HEK293 (cell line): ENCODE results near the gene RFX2.

Experiments used
- CTCF ChIA-PET: fragments of 350-600 bp; formaldehyde crosslinking; extraction: SDS; loops from one replicate; lab custom pipeline; 2021; ENCODE audit warnings: antibody characterized with exemption; lab: Yijun Ruan, JAX
- POLR2A ChIA-PET: fragments of 300-600 bp; formaldehyde crosslinking; extraction: SDS; loops from one replicate; lab custom pipeline; 2020; ENCODE audit warnings: antibody characterized with exemption, inconsistent platforms; lab: Yijun Ruan, JAX
- H3K27ac ChIP-seq: fragments of 200-500 bp; sonication (Bioruptor generic); 2 replicates; pipeline ENCODE4 v1.5.1; 2014; ENCODE audit warnings: low read depth, low read length, control low read depth, inconsistent platforms; ENCODE audit errors: extremely low read depth
- H3K36me3 ChIP-seq, 2 experiments: fragments of 200-500 bp in 1 of 2; sonication (Bioruptor generic) in 1 of 2; 1 replicate in 1 of 2; 2 replicates in 1 of 2; pipeline ENCODE4 v1.5.1; 2014 to 2017; ENCODE audit warnings: inconsistent platforms in 2 of 2, low read length in 2 of 2; ENCODE audit not compliant: control insufficient read depth in 2 of 2, insufficient read depth in 1 of 2
- H3K4me1 ChIP-seq: fragments of 200-500 bp; sonication (Bioruptor generic); 2 replicates; pipeline ENCODE4 v1.5.1; 2014; ENCODE audit warnings: mild to moderate bottlenecking, low read length, inconsistent platforms; ENCODE audit not compliant: control insufficient read depth, insufficient read depth
- H3K4me3 ChIP-seq: 2 replicates; pipeline ENCODE4 v1.5.1; 2011; ENCODE audit warnings: low read depth, mild to moderate bottlenecking, control low read depth, low read length, moderate library complexity
- H3K9me3 ChIP-seq: fragments of 200-500 bp; sonication (Bioruptor generic); 2 replicates; pipeline ENCODE4 v1.5.1; 2014; ENCODE audit warnings: low read depth, low read length, inconsistent platforms; ENCODE audit not compliant: control insufficient read depth, insufficient read depth
- HOXC10 ChIP-seq: sonication (generic); formaldehyde crosslinking; IDR thresholded peaks from 2 replicates; pipeline ENCODE4 v1.8.1; 2023; ENCODE audit warnings: mild to moderate bottlenecking, missing genetic modification reagents
- INSM2 ChIP-seq: fragments of 450-650 bp; formaldehyde crosslinking; IDR thresholded peaks from 2 replicates; pipeline ENCODE4 v1.5.1; 2016; ENCODE audit warnings: missing biosample characterization, missing genetic modification characterization
- SP2 ChIP-seq: fragments of 450-650 bp; formaldehyde crosslinking; IDR thresholded peaks from 2 replicates; pipeline ENCODE4 v1.5.1; 2016; ENCODE audit warnings: missing biosample characterization, missing genetic modification characterization
- ZBTB11 ChIP-seq: fragments of 450-650 bp; formaldehyde crosslinking; conservative IDR thresholded peaks from 2 replicates; pipeline ENCODE4 v1.5.1; 2016; ENCODE audit warnings: low read depth, missing biosample characterization, missing genetic modification characterization
- ZBTB21 ChIP-seq: fragments of 450-650 bp; formaldehyde crosslinking; IDR thresholded peaks from 2 replicates; pipeline ENCODE4 v1.5.1; 2017; ENCODE audit warnings: missing biosample characterization, missing genetic modification characterization
- ZBTB48 ChIP-seq: fragments of 450-650 bp; formaldehyde crosslinking; IDR thresholded peaks from 2 replicates; pipeline ENCODE4 v1.5.1; 2016; ENCODE audit warnings: missing biosample characterization, missing genetic modification characterization
- ZEB2 ChIP-seq: fragments of 450-650 bp; formaldehyde crosslinking; IDR thresholded peaks from 2 replicates; pipeline ENCODE4 v1.5.1; 2016; ENCODE audit warnings: missing biosample characterization, missing genetic modification characterization
- ZNF121 ChIP-seq: fragments of 450-650 bp; formaldehyde crosslinking; IDR thresholded peaks from 2 replicates; pipeline ENCODE4 v1.5.1; 2016; ENCODE audit warnings: missing biosample characterization, missing genetic modification characterization
- ZNF157 ChIP-seq: fragments of 450-650 bp; formaldehyde crosslinking; IDR thresholded peaks from 2 replicates; pipeline ENCODE4 v1.5.1; 2016; ENCODE audit warnings: missing biosample characterization, missing genetic modification characterization
- ZNF24 ChIP-seq: fragments of 450-650 bp; formaldehyde crosslinking; IDR thresholded peaks from 2 replicates; pipeline ENCODE4 v1.5.1; 2016; ENCODE audit warnings: missing biosample characterization, missing genetic modification characterization
- ZNF266 ChIP-seq: fragments of 450-650 bp; formaldehyde crosslinking; IDR thresholded peaks from 2 replicates; pipeline ENCODE4 v1.5.1; 2016; ENCODE audit warnings: missing biosample characterization, missing genetic modification characterization, low read depth
- ZNF391 ChIP-seq: fragments of 450-650 bp; formaldehyde crosslinking; IDR thresholded peaks from 2 replicates; pipeline ENCODE4 v1.5.1; 2016; ENCODE audit warnings: low read depth, missing biosample characterization, missing genetic modification characterization, borderline replicate concordance
- ZNF488 ChIP-seq: fragments of 450-650 bp; formaldehyde crosslinking; IDR thresholded peaks from 2 replicates; pipeline ENCODE4 v1.5.1; 2016; ENCODE audit warnings: missing biosample characterization, missing genetic modification characterization
- ZNF518A ChIP-seq: fragments of 450-650 bp; formaldehyde crosslinking; conservative IDR thresholded peaks from 2 replicates; pipeline ENCODE4 v1.5.1; 2016; ENCODE audit warnings: low read depth, missing biosample characterization, missing genetic modification characterization
- ZNF529 ChIP-seq: fragments of 450-650 bp; formaldehyde crosslinking; IDR thresholded peaks from 2 replicates; pipeline ENCODE4 v1.5.1; 2017; ENCODE audit warnings: missing genetic modification characterization, missing biosample characterization; ENCODE audit not compliant: insufficient replicate concordance
- ZNF544 ChIP-seq: fragments of 450-650 bp; formaldehyde crosslinking; IDR thresholded peaks from 2 replicates; pipeline ENCODE4 v1.5.0; 2017; ENCODE audit warnings: missing biosample characterization, missing genetic modification characterization
- ZNF623 ChIP-seq: fragments of 450-650 bp; formaldehyde crosslinking; IDR thresholded peaks from 2 replicates; pipeline ENCODE4 v1.5.1; 2016; ENCODE audit warnings: missing biosample characterization, missing genetic modification characterization
- ZNF639 ChIP-seq: fragments of 450-650 bp; formaldehyde crosslinking; IDR thresholded peaks from 2 replicates; pipeline ENCODE4 v1.5.1; 2016; ENCODE audit warnings: missing biosample characterization, missing genetic modification characterization
- ZNF707 ChIP-seq: fragments of 450-650 bp; formaldehyde crosslinking; IDR thresholded peaks from 2 replicates; pipeline ENCODE4 v1.5.1; 2016; ENCODE audit warnings: missing biosample characterization, missing genetic modification characterization
- ZNF791 ChIP-seq: fragments of 450-650 bp; formaldehyde crosslinking; IDR thresholded peaks from 2 replicates; pipeline ENCODE4 v1.5.1; 2016; ENCODE audit warnings: missing biosample characterization, missing genetic modification characterization
- ZNF837 ChIP-seq: fragments of 450-650 bp; formaldehyde crosslinking; IDR thresholded peaks from 2 replicates; pipeline ENCODE4 v1.5.1; 2016; ENCODE audit warnings: missing biosample characterization, missing genetic modification characterization

Gene RFX2

GRCh38 chr19:6078068-6078467 lies 32.2 kb downstream of the RFX2 start (continued):
- TF ChIP-seq ZNF391 (no peak), ZNF623 (tag by site-specific recombination) (no peak), ZBTB48 (tag by site-specific recombination) (no peak), ZNF837 (tag by site-specific recombination) (no peak), ZNF157 (tag by site-specific recombination) (no peak), INSM2 (tag by site-specific recombination) (no peak), ZNF518A (tag by site-specific recombination) (no peak), ZEB2 (tag by site-specific recombination) (no peak), SP2 (tag by site-specific recombination) (no peak), HOXC10 (CRISPR knock-in tag) (no peak), ZNF488 (tag by site-specific recombination) (no peak), ZNF639 (no peak)

GRCh38 chr19:6076675-6077463 lies 33.4 kb downstream of the RFX2 start:
- CTCF ChIA-PET: interaction anchor here (0.7 kb wide), 1 partner anchor 50 kb away, joined by 3 read pairs; no protein-coding TSS in a partner anchor

GRCh38 chr19:6076291-6076665 lies 34.0 kb downstream of the RFX2 start:
- H3K4me3 ChIP-seq: no peak overlapping the region
- no peaks in the 10 kb centered on the region for H3K36me3 ChIP-seq
- ChIA-PET POLR2A (no interaction called here), CTCF (no interaction called here)
- no peak overlapping the region for H3K27ac ChIP-seq
- H3K4me1 ChIP-seq: no peaks in the 10 kb centered on the region
- no peaks in the 10 kb centered on the region for H3K9me3 ChIP-seq
- TF ChIP-seq ZBTB21 (tag by site-specific recombination) (no peak), ZBTB11 (tag by site-specific recombination) (no peak), ZNF544 (tag by site-specific recombination) (no peak), ZNF639 (no peak), ZNF791 (tag by site-specific recombination) (no peak), ZNF121 (tag by site-specific recombination) (no peak), ZNF266 (tag by site-specific recombination) (no peak), ZNF24 (tag by site-specific recombination) (no peak)

More at GRCh38 chr19:6076675-6077463, 33.4 kb downstream of the RFX2 start:
- no peaks in the 10 kb centered on the region for H3K36me3 ChIP-seq
- no peak overlapping the region for H3K4me3 ChIP-seq
- H3K9me3 ChIP-seq: no peaks in the 10 kb centered on the region
- no peaks in the 10 kb centered on the region for H3K4me1 ChIP-seq
- TF ChIP-seq ZNF707 (tag by site-specific recombination) (no peak), ZNF529 (no peak)
- TF ChIP-seq, all 188 proteins: peak for 0
- POLR2A ChIA-PET: no interaction called here
- H3K27ac ChIP-seq: no peak overlapping the region
